Activated CD4-positive, alpha-beta T cell treated with anti-CD3 and anti-CD28 coated beads for 36 hours (primary cell): ENCODE data around the gene TST. TPM values are rescaled to one million over a fixed set of nuclear protein-coding genes. Genes with fewer than 3 reads are reported as not detected.
A peak's percentile ranks its signal among the peaks of the same experiment; 100 is the strongest.

Experiments
- ATAC-seq: fragments of 200-7000 bp; cut with Tn5 transposase; one replicate; pipeline ENCODE4 v1.10.0; 2021; ENCODE audit warnings: mild to moderate bottlenecking, moderate library complexity
- CTCF ChIA-PET: fragments of 350-600 bp; sonication (Branson Sonifier 250); formaldehyde crosslinking; loops from one replicate; lab custom pipeline; 2021; ENCODE audit warnings: antibody characterized with exemption; lab: Charles Lee
- POLR2A ChIA-PET: fragments of 350-600 bp; sonication (Branson Sonifier 250); formaldehyde crosslinking; loops from one replicate; lab custom pipeline; 2021; ENCODE audit warnings: antibody characterized with exemption, inconsistent platforms; lab: Charles Lee
- DNase-seq: peaks from one replicate; pipeline ENCODE4 v3.0.0-alpha.2; 2020
- H3K27ac Mint-ChIP-seq: one replicate; pipeline ENCODE4 v1.8.0; 2021; ENCODE audit warnings: mixed read lengths
- H3K27me3 Mint-ChIP-seq: one replicate; pipeline ENCODE4 v1.8.0; 2021; ENCODE audit warnings: mixed read lengths
- H3K36me3 Mint-ChIP-seq: one replicate; pipeline ENCODE4 v1.8.0; 2021; ENCODE audit warnings: low read depth, mixed read lengths
- H3K4me1 Mint-ChIP-seq: one replicate; pipeline ENCODE4 v1.8.0; 2021; ENCODE audit warnings: mixed read lengths
- H3K4me3 Mint-ChIP-seq: one replicate; pipeline ENCODE4 v1.8.0; 2021; ENCODE audit warnings: mild to moderate bottlenecking, moderate library complexity, mixed read lengths
- H3K9me3 Mint-ChIP-seq: one replicate; pipeline ENCODE4 v1.8.0; 2021; ENCODE audit warnings: low read depth, mixed read lengths
- intact Hi-C, 2 experiments: fragments of 100-400 bp; cut with DNase I in 1 of 2; cut with micrococcal nuclease in 1 of 2; formaldehyde crosslinking; loops; one replicate each; pipeline versions ENCODE4 v1.14.2 to v1.15.1; 2022 to 2024; cut with DNase I, micrococcal nuclease
- total RNA-seq, 2 experiments: library from RNA; stranded (reverse); gene quantifications; one replicate each; pipeline ENCODE4 v1.2.3, GENCODE V29; 2021

Gene TST
- total RNA-seq, 2 experiments from 2014 or later, result 1.8 to 2.1 TPM

- CTCF ChIA-PET, result interaction anchor here (0.6 to 5.4 kb wide), 28 partner anchors 9 to 714 kb away, joined by 3 to 27 read pairs (median 3); partner anchors contain the start of genes IFT27, MPST, RAC2 and TST
- ATAC-seq, result peak; percentile 94
Measured at GRCh38 chr22:37044634-37045625, 25.7 kb upstream of the TST start.

GRCh38 chr22:37043828-37044538 lies 24.7 kb upstream of the TST start:
- Mint-ChIP-seq H3K9me3 (no peaks in the 10 kb centered on the region), H3K36me3 (no peaks in the 10 kb centered on the region), H3K4me3 (no peak overlapping the region), H3K27me3 (no peaks in the 10 kb centered on the region), H3K27ac (no peak overlapping the region), H3K4me1 (peaks cover 23% of the 10 kb centered on the region)
- ChIA-PET POLR2A (interaction anchor here (1.2 kb wide), 1 partner anchor 12 kb away, joined by 3 read pairs; no protein-coding TSS in a partner anchor), CTCF (interaction anchor here (0.6 to 5.4 kb wide), 16 partner anchors 11 to 1842 kb away, joined by 3 to 27 read pairs (median 4); partner anchors contain the start of genes IFT27, IL2RB, MPST and RAC2)
- intact Hi-C loops, result loop anchor here (1.0 to 5.0 kb wide), 3 partner anchors 35 to 262 kb away; no protein-coding TSS in a partner anchor
- ATAC-seq (peak; percentile 63), DNase-seq (peak; percentile 76)

More at GRCh38 chr22:37044634-37045625, 25.7 kb upstream of the TST start:
- H3K9me3 Mint-ChIP-seq, result no peaks in the 10 kb centered on the region
- H3K27ac Mint-ChIP-seq, result peak overlapping the region; percentile 49
- POLR2A ChIA-PET, result interaction anchor here (0.5 to 1.2 kb wide), 8 partner anchors 11 to 136 kb away, joined by 3 to 5 read pairs (median 4); no protein-coding TSS in a partner anchor
- no peaks in the 10 kb centered on the region for H3K36me3 Mint-ChIP-seq
- DNase-seq, result peak; percentile 62
- intact Hi-C loops, result loop anchor here (1.0 to 5.0 kb wide), 3 partner anchors 34 to 263 kb away; no protein-coding TSS in a partner anchor
- H3K4me3 Mint-ChIP-seq, result no peak overlapping the region
- peaks cover 23% of the 10 kb centered on the region for H3K4me1 Mint-ChIP-seq
- H3K27me3 Mint-ChIP-seq, result no peaks in the 10 kb centered on the region

GRCh38 chr22:37043209-37043827 lies 24.1 kb upstream of the TST start:
- ChIA-PET CTCF (interaction anchor here (0.7 to 5.4 kb wide), 9 partner anchors 11 to 1842 kb away, joined by 3 to 27 read pairs (median 4); partner anchors contain the start of genes IL2RB, MPST and TST), POLR2A (interaction anchor here (1.2 kb wide), 1 partner anchor 12 kb away, joined by 3 read pairs; no protein-coding TSS in a partner anchor)
- Mint-ChIP-seq H3K4me3 (no peak overlapping the region), H3K27ac (no peak overlapping the region), H3K9me3 (no peaks in the 10 kb centered on the region), H3K36me3 (no peaks in the 10 kb centered on the region), H3K4me1 (peaks cover 23% of the 10 kb centered on the region), H3K27me3 (no peaks in the 10 kb centered on the region)
- ATAC-seq, result no peak
- intact Hi-C loops, result loop anchor here (5.0 kb wide), 1 partner anchor 261 kb away; no protein-coding TSS in a partner anchor
- DNase-seq, result no peak

DNA sequence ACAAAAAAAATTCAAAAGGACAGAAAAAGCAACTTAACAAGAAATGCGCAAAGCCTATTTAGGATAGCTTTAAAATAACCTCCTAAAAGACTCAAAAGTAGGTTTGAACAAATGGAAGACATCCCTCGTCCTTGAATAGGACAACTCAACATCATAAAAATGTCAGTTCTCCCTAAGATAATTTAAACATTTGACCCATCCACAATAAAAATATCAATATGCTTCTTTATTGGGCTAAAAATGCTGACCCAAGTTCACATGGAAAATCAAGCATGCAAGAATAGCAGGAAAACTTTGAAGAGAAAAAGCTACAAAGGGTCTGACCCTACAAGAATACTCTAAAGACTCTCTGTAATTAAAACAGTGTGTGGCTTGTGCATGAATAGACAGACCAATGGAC lies 20.2 kb upstream of the TST start:
- POLR2A ChIA-PET, result no interaction called here
- CTCF ChIA-PET, result interaction anchor here (1.4 to 1.6 kb wide), 2 partner anchors 10 to 18 kb away, joined by 4 to 6 read pairs; no protein-coding TSS in a partner anchor
- Mint-ChIP-seq H3K27ac (no peak overlapping the region), H3K4me3 (no peak overlapping the region), H3K27me3 (peaks cover 10% of the 10 kb centered on the region), H3K36me3 (no peaks in the 10 kb centered on the region), H3K4me1 (peaks cover 11% of the 10 kb centered on the region), H3K9me3 (no peaks in the 10 kb centered on the region)
- ATAC-seq (no peak), DNase-seq (no peak)
- intact Hi-C loops, result no loop called here

DNA sequence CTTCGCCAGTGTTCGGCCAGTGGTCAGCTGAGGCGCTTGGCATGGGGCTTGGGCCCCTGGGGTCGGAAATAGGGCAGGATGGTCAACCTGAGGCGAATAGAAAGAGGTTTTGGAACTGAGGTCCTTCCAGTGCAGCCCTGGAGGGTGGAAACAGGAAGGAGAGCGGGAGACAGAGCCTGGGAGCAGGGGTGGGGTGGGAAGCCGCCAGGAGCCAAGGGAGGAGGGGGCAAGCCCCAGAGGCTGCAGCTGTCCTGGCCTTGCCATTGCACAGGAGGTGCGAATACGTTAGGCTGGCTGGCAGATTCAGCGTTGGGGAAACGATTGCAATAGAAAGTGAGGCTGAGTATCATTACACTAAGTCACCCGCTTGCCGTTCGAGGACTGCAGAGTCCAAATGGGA lies 18.4 kb upstream of the TST start:
- no peak overlapping the region for H3K4me3 Mint-ChIP-seq
- H3K27ac Mint-ChIP-seq, result no peak overlapping the region
- H3K4me1 Mint-ChIP-seq, result peaks cover 8% of the 10 kb centered on the region
- ChIA-PET CTCF (interaction anchor here (0.5 to 1.0 kb wide), 5 partner anchors 17 to 362 kb away, joined by 3 read pairs; no protein-coding TSS in a partner anchor), POLR2A (no interaction called here)
- peaks cover 10% of the 10 kb centered on the region for H3K27me3 Mint-ChIP-seq
- intact Hi-C loops, result no loop called here
- H3K9me3 Mint-ChIP-seq, result no peaks in the 10 kb centered on the region
- H3K36me3 Mint-ChIP-seq, result no peaks in the 10 kb centered on the region
- DNase-seq (no peak), ATAC-seq (no peak)

GRCh38 chr22:37036655-37037377 lies 17.6 kb upstream of the TST start:
- intact Hi-C loops, result no loop called here
- ChIA-PET POLR2A (no interaction called here), CTCF (interaction anchor here (0.5 to 0.8 kb wide), 6 partner anchors 8 to 308 kb away, joined by 3 to 4 read pairs (median 3); no protein-coding TSS in a partner anchor)
- Mint-ChIP-seq H3K4me3 (no peak overlapping the region), H3K9me3 (no peaks in the 10 kb centered on the region), H3K4me1 (peaks cover 8% of the 10 kb centered on the region), H3K27ac (no peak overlapping the region), H3K27me3 (peaks cover 10% of the 10 kb centered on the region), H3K36me3 (no peaks in the 10 kb centered on the region)
- DNase-seq (no peak), ATAC-seq (no peak)

GRCh38 chr22:37033605-37034430 lies 14.6 kb upstream of the TST start:
- no peak overlapping the region for H3K27ac Mint-ChIP-seq
- intact Hi-C loops, result no loop called here
- H3K4me3 Mint-ChIP-seq, result no peak overlapping the region
- ChIA-PET POLR2A (no interaction called here), CTCF (interaction anchor here (3.4 kb wide), 1 partner anchor 11 kb away, joined by 9 read pairs; no protein-coding TSS in a partner anchor)
- H3K9me3 Mint-ChIP-seq, result no peaks in the 10 kb centered on the region
- no peak for ATAC-seq
- H3K27me3 Mint-ChIP-seq, result peaks cover 10% of the 10 kb centered on the region
- no peaks in the 10 kb centered on the region for H3K36me3 Mint-ChIP-seq
- no peaks in the 10 kb centered on the region for H3K4me1 Mint-ChIP-seq
- DNase-seq, result no peak

- POLR2A ChIA-PET, result interaction anchor here (0.6 to 0.7 kb wide), 2 partner anchors 13 to 41 kb away, joined by 3 to 5 read pairs; no protein-coding TSS in a partner anchor
- Mint-ChIP-seq H3K9me3 (no peaks in the 10 kb centered on the region), H3K4me3 (no peak overlapping the region), H3K36me3 (no peaks in the 10 kb centered on the region), H3K4me1 (no peaks in the 10 kb centered on the region), H3K27ac (no peak overlapping the region), H3K27me3 (peaks cover 10% of the 10 kb centered on the region)
- ATAC-seq, result no peak
- intact Hi-C loops, result no loop called here
- CTCF ChIA-PET, result interaction anchor here (0.7 to 3.4 kb wide), 6 partner anchors 10 to 134 kb away, joined by 3 to 9 read pairs (median 5); no protein-coding TSS in a partner anchor
- DNase-seq, result no peak
Measured at GRCh38 chr22:37032535-37033460, 13.6 kb upstream of the TST start.
